Neural progenitor cell (in vitro differentiated cells): ENCODE measurements around the gene OR6N1. TPM values are rescaled to one million over a fixed set of nuclear protein-coding genes. Genes with fewer than 3 reads are reported as not detected.

ENCODE experiments used
- DNase-seq: peaks from one replicate; pipeline ENCODE4 v3.0.0-alpha.2; 2016; ENCODE audit warnings: low spot score
- H2AFZ ChIP-seq: fragments of 200-600 bp; sonication (generic); replicated peaks from 2 replicates; pipeline ENCODE4 v1.6.1; 2016; ENCODE audit warnings: antibody characterized with exemption
- H3F3A ChIP-seq: fragments of 200-600 bp; sonication (generic); 2 replicates; pipeline ENCODE4 v1.6.1; 2016; ENCODE audit warnings: antibody characterized with exemption, low read depth
- H3K27ac ChIP-seq: fragments of 200-600 bp; sonication (generic); 2 replicates; pipeline ENCODE4 v1.5.1; 2016; ENCODE audit warnings: mild to moderate bottlenecking
- H3K27me3 ChIP-seq: fragments of 200-600 bp; sonication (generic); 2 replicates; pipeline ENCODE4 v1.6.1; 2016; ENCODE audit warnings: mild to moderate bottlenecking, moderate library complexity
- H3K36me3 ChIP-seq: fragments of 200-600 bp; sonication (generic); 2 replicates; pipeline ENCODE4 v1.5.1; 2016
- H3K4me1 ChIP-seq: fragments of 200-600 bp; sonication (generic); 2 replicates; pipeline ENCODE4 v1.6.1; 2016; ENCODE audit warnings: mixed run types
- H3K4me2 ChIP-seq: fragments of 200-600 bp; sonication (generic); 2 replicates; pipeline ENCODE4 v1.6.1; 2016
- H3K4me3 ChIP-seq: fragments of 200-600 bp; sonication (generic); 2 replicates; pipeline ENCODE4 v1.5.1; 2016
- H3K79me2 ChIP-seq: fragments of 200-600 bp; sonication (generic); 2 replicates; pipeline ENCODE4 v1.6.1; 2016; ENCODE audit warnings: low read depth
- H3K9ac ChIP-seq: fragments of 200-600 bp; sonication (generic); 2 replicates; pipeline ENCODE4 v1.6.1; 2016
- H3K9me3 ChIP-seq: fragments of 200-600 bp; sonication (generic); 2 replicates; pipeline ENCODE4 v1.5.1; 2016; ENCODE audit warnings: low read depth
- H4K20me1 ChIP-seq: fragments of 200-600 bp; sonication (generic); 2 replicates; pipeline ENCODE4 v1.6.1; 2016; ENCODE audit warnings: low read depth
- H3K27ac Mint-ChIP-seq: 3 replicates; pipeline ENCODE4 v1.8.0; 2021; ENCODE audit warnings: mixed read lengths
- H3K27me3 Mint-ChIP-seq: 2 replicates; pipeline ENCODE4 v1.8.0; 2022; ENCODE audit warnings: low read depth, mild to moderate bottlenecking, inconsistent platforms, moderate library complexity, mixed read lengths; ENCODE audit not compliant: insufficient read depth
- H3K36me3 Mint-ChIP-seq: 3 replicates; pipeline ENCODE4 v1.8.0; 2021; ENCODE audit warnings: mixed read lengths
- H3K4me1 Mint-ChIP-seq: 3 replicates; pipeline ENCODE4 v1.8.0; 2021; ENCODE audit warnings: mixed read lengths
- H3K4me3 Mint-ChIP-seq: 3 replicates; pipeline ENCODE4 v1.8.0; 2021; ENCODE audit warnings: mild to moderate bottlenecking, moderate library complexity, mixed read lengths
- H3K9me3 Mint-ChIP-seq: 3 replicates; pipeline ENCODE4 v1.8.0; 2020; ENCODE audit warnings: mixed read lengths
- CTCF ChIP-seq: fragments of 200-600 bp; sonication (generic); IDR thresholded peaks from 2 replicates; pipeline ENCODE4 v1.5.1; 2017; ENCODE audit warnings: antibody characterized with exemption, mild to moderate bottlenecking
- EZH2 ChIP-seq: fragments of 200-600 bp; sonication (generic); IDR thresholded peaks from 2 replicates; pipeline ENCODE4 v1.6.1; 2017; ENCODE audit warnings: antibody characterized with exemption, mild to moderate bottlenecking, moderate library complexity
- EZH2phosphoT487 ChIP-seq: fragments of 200-600 bp; sonication (generic); IDR thresholded peaks from 2 replicates; pipeline ENCODE4 v1.6.1; 2017; ENCODE audit warnings: antibody characterized with exemption
- total RNA-seq: library from RNA; depleted of rRNA; stranded (reverse); fragments of >200 nt; gene quantifications from 2 replicates; pipeline ENCODE4 v1.2.3, GENCODE V29; 2015; ENCODE audit warnings: low replicate concordance

OR6N1 gene
- total RNA-seq, 1 donor from 2014 or later: not detected

DNA sequence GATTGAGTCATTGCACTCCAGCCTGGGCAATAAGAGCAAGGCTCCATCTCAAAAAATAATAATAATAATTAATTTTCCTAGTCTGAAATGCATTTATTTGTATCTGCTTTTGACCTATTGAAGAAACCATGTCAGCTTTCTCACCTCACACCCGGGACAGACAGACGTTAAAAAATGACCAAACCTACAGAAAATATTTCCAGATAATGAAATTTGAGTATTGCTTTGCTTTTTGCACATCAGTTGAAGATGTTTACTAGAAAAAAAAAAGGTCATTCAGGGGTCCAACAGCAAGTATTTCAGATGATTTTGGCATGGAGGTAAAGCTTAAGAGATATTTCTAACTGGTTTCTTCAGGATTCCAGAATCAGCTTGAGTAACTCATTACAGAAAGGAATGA is 17.6 kb downstream of the OR6N1 start, which contains the start of gene OR6K6:
Gene OR6K6 (plus strand): TSS at position 301 of the 400 bp plus-strand sequence. CDS start 168 bp downstream, outside the sequence.
- Mint-ChIP-seq H3K9me3 (no peaks in the 10 kb centered on the region), H3K27ac (no peak within 1 kb of the TSS), H3K27me3 (peaks cover 2% of the 10 kb centered on the region), H3K36me3 (no peaks in the 10 kb centered on the region), H3K4me3 (no peak within 1 kb of the TSS), H3K4me1 (no peaks in the 10 kb centered on the region)
- H3K79me2 ChIP-seq: no peaks in the 10 kb centered on the region
- no peaks in the 10 kb centered on the region for H3K36me3 ChIP-seq
- TF ChIP-seq EZH2phosphoT487 (no peak), EZH2 (no peak), CTCF (no peak)
- H3K4me3 ChIP-seq: no peak within 1 kb of the TSS
- H3K4me1 ChIP-seq: no peaks in the 10 kb centered on the region
- H3K9me3 ChIP-seq: no peaks in the 10 kb centered on the region
- no peaks in the 10 kb centered on the region for H4K20me1 ChIP-seq
- no peak for DNase-seq
- H2AFZ ChIP-seq: no peak within 1 kb of the TSS
- H3F3A ChIP-seq: no peaks in the 10 kb centered on the region
- H3K9ac ChIP-seq: no peak within 1 kb of the TSS
- H3K27ac ChIP-seq: no peak within 1 kb of the TSS
- no peaks in the 10 kb centered on the region for H3K27me3 ChIP-seq
- H3K4me2 ChIP-seq: no peak within 1 kb of the TSS

DNA sequence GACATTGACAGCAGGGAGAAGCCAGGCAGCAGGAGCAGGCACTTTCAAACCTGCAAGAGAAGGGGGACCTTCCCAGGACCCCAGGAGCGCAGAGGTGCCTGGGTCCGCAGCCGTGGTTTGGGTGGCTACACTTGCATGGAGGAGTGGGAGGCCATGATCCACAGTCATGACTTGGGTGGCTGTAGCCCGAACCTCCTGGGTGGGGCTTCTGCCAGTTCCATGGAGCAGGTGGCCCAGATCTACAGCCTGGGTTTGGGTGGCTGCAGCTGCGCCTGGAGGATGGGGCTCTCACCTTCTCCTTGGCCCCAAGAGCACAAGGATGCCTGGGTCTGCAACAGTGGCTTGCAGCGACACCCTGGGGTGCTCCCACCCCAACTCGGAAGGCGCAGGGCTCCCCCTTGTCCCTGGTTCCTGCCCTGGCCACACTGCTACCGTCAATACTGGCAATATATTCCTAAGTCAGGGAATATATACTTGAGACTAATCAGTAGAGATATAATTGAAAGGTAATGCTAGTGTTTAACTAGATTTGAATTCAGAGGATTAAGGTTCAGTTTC is 19.8 kb downstream of the OR6N1 start:
- H3K27me3 Mint-ChIP-seq: peaks cover 2% of the 10 kb centered on the region
- no peaks in the 10 kb centered on the region for H3K9me3 ChIP-seq
- H3F3A ChIP-seq: no peaks in the 10 kb centered on the region
- no peak overlapping the region for H3K9ac ChIP-seq
- H3K4me2 ChIP-seq: no peak overlapping the region
- H4K20me1 ChIP-seq: no peaks in the 10 kb centered on the region
- no peaks in the 10 kb centered on the region for H3K36me3 Mint-ChIP-seq
- TF ChIP-seq EZH2 (no peak), EZH2phosphoT487 (no peak), CTCF (no peak)
- no peaks in the 10 kb centered on the region for H3K79me2 ChIP-seq
- H2AFZ ChIP-seq: no peak overlapping the region
- DNase-seq: no peak
- H3K27me3 ChIP-seq: no peaks in the 10 kb centered on the region
- no peak overlapping the region for H3K4me3 ChIP-seq
- no peaks in the 10 kb centered on the region for H3K9me3 Mint-ChIP-seq
- no peak overlapping the region for H3K27ac ChIP-seq
- no peak overlapping the region for H3K27ac Mint-ChIP-seq
- H3K4me1 ChIP-seq: no peaks in the 10 kb centered on the region
- H3K4me1 Mint-ChIP-seq: no peaks in the 10 kb centered on the region
- no peaks in the 10 kb centered on the region for H3K36me3 ChIP-seq
- no peak overlapping the region for H3K4me3 Mint-ChIP-seq

DNA sequence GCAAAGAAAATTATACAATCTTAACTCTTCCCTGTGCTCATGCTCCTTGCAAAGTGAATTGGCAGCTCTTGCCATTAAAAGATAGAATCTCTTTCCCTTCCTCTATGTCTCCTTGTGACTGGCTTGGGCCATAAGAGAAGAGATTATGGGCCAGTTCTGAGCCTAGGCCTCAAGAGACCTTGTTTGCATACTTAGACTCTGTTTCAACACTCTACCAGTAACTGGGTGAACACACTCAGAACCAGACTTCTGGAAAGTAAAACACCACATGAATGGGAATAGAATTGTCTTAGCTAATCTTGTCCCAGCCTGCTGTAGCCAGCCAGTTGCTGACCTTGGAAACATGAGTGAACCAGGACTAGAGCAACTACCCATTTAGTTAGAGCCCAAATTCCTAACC is 36.1 kb downstream of the OR6N1 start:
- Histone ChIP-seq H2AFZ (no peak overlapping the region), H3K9ac (no peak overlapping the region), H3K9me3 (no peaks in the 10 kb centered on the region), H3F3A (no peaks in the 10 kb centered on the region), H3K27ac (no peak overlapping the region), H3K36me3 (no peaks in the 10 kb centered on the region), H3K4me2 (no peak overlapping the region), H3K4me1 (no peaks in the 10 kb centered on the region), H3K4me3 (no peak overlapping the region), H3K27me3 (no peaks in the 10 kb centered on the region), H4K20me1 (no peaks in the 10 kb centered on the region), H3K79me2 (no peaks in the 10 kb centered on the region)
- H3K4me3 Mint-ChIP-seq: no peak overlapping the region
- H3K27ac Mint-ChIP-seq: no peak overlapping the region
- no peaks in the 10 kb centered on the region for H3K36me3 Mint-ChIP-seq
- no peaks in the 10 kb centered on the region for H3K27me3 Mint-ChIP-seq
- TF ChIP-seq EZH2 (no peak), CTCF (no peak), EZH2phosphoT487 (no peak)
- H3K9me3 Mint-ChIP-seq: no peaks in the 10 kb centered on the region
- no peak for DNase-seq
- H3K4me1 Mint-ChIP-seq: no peaks in the 10 kb centered on the region
